ENCODE data around the gene MTCP1.

MTCP1 gene

DNA sequence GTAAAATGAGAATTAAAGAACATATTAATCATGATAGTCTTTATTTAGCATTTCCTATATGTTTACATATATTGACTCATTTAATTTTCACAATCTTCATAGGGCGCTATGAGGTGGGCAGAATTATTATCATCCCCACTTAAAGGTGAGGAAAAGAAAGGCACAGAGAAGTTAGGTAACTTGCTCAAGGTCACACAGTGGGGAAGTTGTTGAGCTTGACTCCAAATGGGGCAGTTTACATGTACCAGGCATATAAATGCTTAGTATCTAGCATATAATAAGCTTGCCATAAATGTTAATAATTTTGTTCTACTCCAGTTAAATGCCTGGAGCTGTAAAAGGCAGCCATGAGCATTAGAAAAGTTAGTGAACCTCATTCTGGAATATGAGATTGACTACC lies 1.5 kb downstream of the MTCP1 start:
- no peaks in the 10 kb centered on the region for H3K27me3 ChIP-seq (ENCODE audit: control insufficient read depth in 1 of 2, insufficient read depth in 1 of 2, low read length in 2 of 2)
- H3K79me1 ChIP-seq (replicated peaks; ENCODE audit: low read length, poor library complexity, severe bottlenecking), result peaks cover 4% of the 10 kb centered on the region
- no peaks in the 10 kb centered on the region for H3K9me3 ChIP-seq (ENCODE audit: control insufficient read depth, low read length)
- no peak overlapping the region for H2AK5ac ChIP-seq (ENCODE audit: low read length, severe bottlenecking)
- no peak overlapping the region for H3K18ac ChIP-seq (ENCODE audit: low read depth in 1 of 2, low read length in 2 of 2)
- no peak overlapping the region for H3K4ac ChIP-seq (ENCODE audit: low read depth in 1 of 2, low read length in 2 of 2)
- DNase-seq, result no peak
- no peak overlapping the region for H3K14ac ChIP-seq (ENCODE audit: low read length in 2 of 2)
- H3K27ac ChIP-seq (ENCODE audit: low read length, poor library complexity, severe bottlenecking), result no peak overlapping the region
- H3K9ac ChIP-seq (ENCODE audit: low read length), result peak overlapping the region; percentile 90
- H2AFZ ChIP-seq (ENCODE audit: low read depth, low read length), result no peak overlapping the region
- no CpG with 5 or more reads among the region's 1 CpG for WGBS
- no peak overlapping the region for H2BK15ac ChIP-seq (ENCODE audit: low read depth, poor library complexity, severe bottlenecking)
- H3K36me3 ChIP-seq (ENCODE audit: control insufficient read depth in 1 of 2, insufficient read depth in 2 of 2, low read depth in 1 of 2, low read length in 2 of 2), result peaks cover 0 to 7% of the 10 kb centered on the region in 2 experiments
- no peak overlapping the region for H3K23ac ChIP-seq (ENCODE audit: low read length in 2 of 2)
- H3K4me3 ChIP-seq (ENCODE audit: insufficient read depth in 1 of 2, low read depth in 1 of 2, low read length in 2 of 2), result peak overlapping the region in 1 of 2 experiments; percentile 78
- no peak overlapping the region for H2BK120ac ChIP-seq (ENCODE audit: low read depth, low read length)
- H3K4me2 ChIP-seq (ENCODE audit: low read length, poor library complexity, severe bottlenecking), result no peak overlapping the region
- H4K91ac ChIP-seq (ENCODE audit: low read length), result no peak overlapping the region
- peaks cover 8% of the 10 kb centered on the region for H3K4me1 ChIP-seq (ENCODE audit: control insufficient read depth, insufficient read depth, low read depth, low read length)
- H2BK12ac ChIP-seq (ENCODE audit: low read length in 2 of 2), result no peak overlapping the region
- H4K8ac ChIP-seq (ENCODE audit: low read length), result no peak overlapping the region
- no peak overlapping the region for H2BK5ac ChIP-seq (ENCODE audit: low read depth, low read length, poor library complexity, severe bottlenecking)

GRCh38 chrX:155068165-155068564 lies 2.8 kb downstream of the MTCP1 start:
- Histone ChIP-seq H3K36me3 (ENCODE audit: control insufficient read depth in 1 of 2, insufficient read depth in 2 of 2, low read depth in 1 of 2, low read length in 2 of 2) (no peaks in the 10 kb centered on the region), H3K79me1 (replicated peaks; ENCODE audit: low read length, poor library complexity, severe bottlenecking) (peaks cover 4% of the 10 kb centered on the region), H3K9ac (ENCODE audit: low read length) (no peak overlapping the region), H3K4me1 (ENCODE audit: control insufficient read depth, insufficient read depth, low read depth, low read length) (peaks cover 8% of the 10 kb centered on the region), H4K91ac (ENCODE audit: low read length) (no peak overlapping the region), H2BK5ac (ENCODE audit: low read depth, low read length, poor library complexity, severe bottlenecking) (no peak overlapping the region), H3K4ac (ENCODE audit: low read depth in 1 of 2, low read length in 2 of 2) (no peak overlapping the region), H3K9me3 (ENCODE audit: control insufficient read depth, low read length) (no peaks in the 10 kb centered on the region), H3K4me3 (ENCODE audit: insufficient read depth in 1 of 2, low read depth in 1 of 2, low read length in 2 of 2) (no peak overlapping the region), H3K14ac (ENCODE audit: low read length in 2 of 2) (no peak overlapping the region), H3K4me2 (ENCODE audit: low read length, poor library complexity, severe bottlenecking) (peak overlapping the region; percentile 3), H3K27me3 (ENCODE audit: control insufficient read depth in 1 of 2, insufficient read depth in 1 of 2, low read length in 2 of 2) (no peaks in the 10 kb centered on the region), H2BK120ac (ENCODE audit: low read depth, low read length) (no peak overlapping the region), H3K23ac (ENCODE audit: low read length in 2 of 2) (no peak overlapping the region), H4K8ac (ENCODE audit: low read length) (no peak overlapping the region), H2BK12ac (ENCODE audit: low read length in 2 of 2) (no peak overlapping the region), H2AK5ac (ENCODE audit: low read length, severe bottlenecking) (no peak overlapping the region), H3K27ac (ENCODE audit: low read length, poor library complexity, severe bottlenecking) (peak overlapping the region; percentile 26), H2BK15ac (ENCODE audit: low read depth, poor library complexity, severe bottlenecking) (no peak overlapping the region), H2AFZ (ENCODE audit: low read depth, low read length) (no peak overlapping the region), H3K18ac (ENCODE audit: low read depth in 1 of 2, low read length in 2 of 2) (no peak overlapping the region)
- 0% methylated on average over 1 of the region's 1 CpG for WGBS
- peak; percentile 72 for DNase-seq

GRCh38 chrX:155065035-155065734 lies 5.8 kb downstream of the MTCP1 start:
- Histone ChIP-seq H3K79me1 (replicated peaks; ENCODE audit: low read length, poor library complexity, severe bottlenecking) (peaks cover 4% of the 10 kb centered on the region), H3K23ac (ENCODE audit: low read length in 2 of 2) (no peak overlapping the region), H3K9me3 (ENCODE audit: control insufficient read depth, low read length) (no peaks in the 10 kb centered on the region), H2BK5ac (ENCODE audit: low read depth, low read length, poor library complexity, severe bottlenecking) (no peak overlapping the region), H4K91ac (ENCODE audit: low read length) (no peak overlapping the region), H3K4me3 (ENCODE audit: insufficient read depth in 1 of 2, low read depth in 1 of 2, low read length in 2 of 2) (no peak overlapping the region), H3K27ac (ENCODE audit: low read length, poor library complexity, severe bottlenecking) (peak overlapping the region; percentile 38), H3K4ac (ENCODE audit: low read depth in 1 of 2, low read length in 2 of 2) (no peak overlapping the region), H3K9ac (ENCODE audit: low read length) (no peak overlapping the region), H3K36me3 (ENCODE audit: control insufficient read depth in 1 of 2, insufficient read depth in 2 of 2, low read depth in 1 of 2, low read length in 2 of 2) (peaks cover 0 to 16% of the 10 kb centered on the region in 2 experiments), H3K14ac (ENCODE audit: low read length in 2 of 2) (no peak overlapping the region), H3K27me3 (ENCODE audit: control insufficient read depth in 1 of 2, insufficient read depth in 1 of 2, low read length in 2 of 2) (no peaks in the 10 kb centered on the region), H3K4me2 (ENCODE audit: low read length, poor library complexity, severe bottlenecking) (peak overlapping the region; percentile 39), H2AK5ac (ENCODE audit: low read length, severe bottlenecking) (no peak overlapping the region), H2BK12ac (ENCODE audit: low read length in 2 of 2) (no peak overlapping the region), H3K4me1 (ENCODE audit: control insufficient read depth, insufficient read depth, low read depth, low read length) (peaks cover 8% of the 10 kb centered on the region), H3K18ac (ENCODE audit: low read depth in 1 of 2, low read length in 2 of 2) (no peak overlapping the region), H4K8ac (ENCODE audit: low read length) (no peak overlapping the region), H2BK15ac (ENCODE audit: low read depth, poor library complexity, severe bottlenecking) (no peak overlapping the region), H2BK120ac (ENCODE audit: low read depth, low read length) (no peak overlapping the region), H2AFZ (ENCODE audit: low read depth, low read length) (no peak overlapping the region)
- peak; percentile 43 for DNase-seq
- WGBS, result 97% methylated on average over 6 of the region's 8 CpGs

DNA sequence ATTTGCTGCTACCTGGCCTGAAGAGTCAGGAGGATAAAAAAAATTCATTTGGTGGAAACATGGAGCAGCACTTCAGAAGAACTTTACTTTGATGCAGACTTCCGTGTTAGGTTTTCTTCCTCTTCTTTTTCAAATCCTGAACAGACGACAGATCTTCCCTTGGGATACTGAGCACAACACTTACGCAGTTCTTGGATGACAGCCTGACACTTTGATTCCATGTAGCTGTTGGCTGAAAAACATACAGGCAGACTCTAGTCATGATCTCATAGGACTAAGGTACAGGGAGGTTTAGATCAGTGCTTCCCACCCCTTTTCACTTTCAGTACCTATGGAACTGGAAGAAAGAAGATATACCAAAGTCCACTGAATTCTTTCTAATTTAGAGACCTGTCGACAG lies 9.2 kb downstream of the MTCP1 start:
- Histone ChIP-seq H3K9me3 (ENCODE audit: control insufficient read depth, low read length) (no peaks in the 10 kb centered on the region), H2BK5ac (ENCODE audit: low read depth, low read length, poor library complexity, severe bottlenecking) (no peak overlapping the region), H4K91ac (ENCODE audit: low read length) (no peak overlapping the region), H3K4me1 (ENCODE audit: control insufficient read depth, insufficient read depth, low read depth, low read length) (peaks cover 15% of the 10 kb centered on the region), H3K4ac (ENCODE audit: low read depth in 1 of 2, low read length in 2 of 2) (no peak overlapping the region), H3K79me1 (replicated peaks; ENCODE audit: low read length, poor library complexity, severe bottlenecking) (peaks cover 3% of the 10 kb centered on the region), H3K27ac (ENCODE audit: low read length, poor library complexity, severe bottlenecking) (no peak overlapping the region), H3K4me2 (ENCODE audit: low read length, poor library complexity, severe bottlenecking) (no peak overlapping the region), H2BK120ac (ENCODE audit: low read depth, low read length) (no peak overlapping the region), H3K36me3 (ENCODE audit: control insufficient read depth in 1 of 2, insufficient read depth in 2 of 2, low read depth in 1 of 2, low read length in 2 of 2) (peaks cover 0 to 18% of the 10 kb centered on the region in 2 experiments), H4K8ac (ENCODE audit: low read length) (no peak overlapping the region), H3K23ac (ENCODE audit: low read length in 2 of 2) (no peak overlapping the region), H2AK5ac (ENCODE audit: low read length, severe bottlenecking) (no peak overlapping the region), H3K27me3 (ENCODE audit: control insufficient read depth in 1 of 2, insufficient read depth in 1 of 2, low read length in 2 of 2) (no peaks in the 10 kb centered on the region), H3K4me3 (ENCODE audit: insufficient read depth in 1 of 2, low read depth in 1 of 2, low read length in 2 of 2) (no peak overlapping the region), H2BK12ac (ENCODE audit: low read length in 2 of 2) (no peak overlapping the region), H3K18ac (ENCODE audit: low read depth in 1 of 2, low read length in 2 of 2) (no peak overlapping the region), H2AFZ (ENCODE audit: low read depth, low read length) (no peak overlapping the region), H3K14ac (ENCODE audit: low read length in 2 of 2) (no peak overlapping the region), H2BK15ac (ENCODE audit: low read depth, poor library complexity, severe bottlenecking) (no peak overlapping the region), H3K9ac (ENCODE audit: low read length) (no peak overlapping the region)
- WGBS, result 100% methylated on average over 1 of the region's 4 CpGs
- no peak for DNase-seq
